Esophagus muscularis mucosa (tissue), 4 donors: ENCODE data around the gene CD84. TPM values are rescaled to one million over a fixed set of nuclear protein-coding genes. Genes with fewer than 3 reads are reported as not detected.
"Not testable (repeated sequence)": the region's sequence is repeated elsewhere in the genome, so short reads cannot be mapped to it uniquely, and the experiment has no call there.

ENCODE experiments used
- DNase-seq: peaks from one replicate; pipeline ENCODE4 v3.0.0-alpha.2; 2017; ENCODE audit errors: extremely low spot score
- H3K27ac ChIP-seq, 4 donors: fragments of 200-600 bp; sonication (generic); replicated peaks in 1 of 4; 1 replicate in 3 of 4; 2 replicates in 1 of 4; pipeline ENCODE4 v1.5.1; 2016 to 2019; ENCODE audit warnings: mild to moderate bottlenecking in 1 of 4
- H3K27me3 ChIP-seq, 4 donors: fragments of 200-600 bp; sonication (generic); one replicate each; pipeline versions ENCODE4 v1.5.1 to v1.6.0; 2016 to 2019
- H3K36me3 ChIP-seq, 4 donors: fragments of 200-600 bp; sonication (generic); one replicate each; pipeline ENCODE4 v1.5.1; 2016 to 2019
- H3K4me1 ChIP-seq, 4 donors: fragments of 200-600 bp; sonication (generic); one replicate each; pipeline ENCODE4 v1.5.1; 2016 to 2019
- H3K4me3 ChIP-seq, 4 donors: fragments of 200-600 bp; sonication (generic); 1 replicate in 2 of 4; 2 replicates in 2 of 4; pipeline ENCODE4 v1.5.1; 2016 to 2019; ENCODE audit warnings: mild to moderate bottlenecking in 4 of 4, moderate library complexity in 1 of 4
- H3K9me3 ChIP-seq, 4 donors: fragments of 200-600 bp; sonication (generic); 1 replicate in 3 of 4; 2 replicates in 1 of 4; pipeline ENCODE4 v1.5.1; 2016 to 2019
- EP300 ChIP-seq: sonication (generic); formaldehyde crosslinking; IDR thresholded peaks from one replicate; pipeline ENCODE4 v1.6.1; 2017; ENCODE audit warnings: antibody characterized with exemption
- POLR2A ChIP-seq: fragments of 450-650 bp; IDR thresholded peaks from one replicate; pipeline ENCODE4 v1.6.1; 2017; ENCODE audit warnings: antibody characterized with exemption, moderate library complexity, mild to moderate bottlenecking, low read depth
- POLR2AphosphoS5 ChIP-seq, 2 donors: sonication (generic); formaldehyde crosslinking; IDR thresholded peaks; one replicate each; pipeline ENCODE4 v1.6.1; 2017; ENCODE audit warnings: antibody characterized with exemption in 2 of 2
- WGBS: methylation state at CpG from one replicate; pipeline ENCODE4 v1.1.5; 2018; 5-methylcytosine and 5-hydroxymethylcytosine counted together
- intact Hi-C: fragments of 100-400 bp; cut with DNase I; formaldehyde crosslinking; loops from one replicate; pipeline ENCODE4 v1.15.1; 2023
- total RNA-seq, 4 donors: library from RNA; depleted of rRNA; stranded (reverse); fragments of >200 nt; gene quantifications; one replicate each; pipeline versions ENCODE4 v1.1.0 to v1.2.1, GENCODE V29; 2016
- TF ChIP-seq, protein P1 (sequence below), 3 experiments: fragments of 200-600 bp in 2 of 3; fragments of 450-650 bp in 1 of 3; sonication (generic) in 2 of 3; IDR thresholded peaks; one replicate each; pipeline ENCODE4 v1.5.1; 2017 to 2019; ENCODE audit warnings: antibody characterized with exemption in 3 of 3, mild to moderate bottlenecking in 2 of 3, moderate library complexity in 1 of 3

The CD84 gene
- total RNA-seq, 4 donors from 2014 or later = 2.7 to 7.3 (median 4.7) TPM

GRCh38 chr1:160567858-160568682 is 11.2 kb downstream of the CD84 start:
- TF ChIP-seq POLR2AphosphoS5 (IDR thresholded peaks at IDR 0.05) (no peak), EP300 (no peak), POLR2A (no peak)
- TF ChIP-seq, protein P1, sequence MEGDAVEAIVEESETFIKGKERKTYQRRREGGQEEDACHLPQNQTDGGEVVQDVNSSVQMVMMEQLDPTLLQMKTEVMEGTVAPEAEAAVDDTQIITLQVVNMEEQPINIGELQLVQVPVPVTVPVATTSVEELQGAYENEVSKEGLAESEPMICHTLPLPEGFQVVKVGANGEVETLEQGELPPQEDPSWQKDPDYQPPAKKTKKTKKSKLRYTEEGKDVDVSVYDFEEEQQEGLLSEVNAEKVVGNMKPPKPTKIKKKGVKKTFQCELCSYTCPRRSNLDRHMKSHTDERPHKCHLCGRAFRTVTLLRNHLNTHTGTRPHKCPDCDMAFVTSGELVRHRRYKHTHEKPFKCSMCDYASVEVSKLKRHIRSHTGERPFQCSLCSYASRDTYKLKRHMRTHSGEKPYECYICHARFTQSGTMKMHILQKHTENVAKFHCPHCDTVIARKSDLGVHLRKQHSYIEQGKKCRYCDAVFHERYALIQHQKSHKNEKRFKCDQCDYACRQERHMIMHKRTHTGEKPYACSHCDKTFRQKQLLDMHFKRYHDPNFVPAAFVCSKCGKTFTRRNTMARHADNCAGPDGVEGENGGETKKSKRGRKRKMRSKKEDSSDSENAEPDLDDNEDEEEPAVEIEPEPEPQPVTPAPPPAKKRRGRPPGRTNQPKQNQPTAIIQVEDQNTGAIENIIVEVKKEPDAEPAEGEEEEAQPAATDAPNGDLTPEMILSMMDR (IDR thresholded peaks at IDR 0.05) = no peak
- no peak for DNase-seq
- WGBS = 67% methylated on average over 8 of the region's 8 CpGs
- Histone ChIP-seq H3K9me3 (peaks cover 0 to 7% (median 1%) of the 10 kb centered on the region in 4 donors), H3K27me3 (no peaks in the 10 kb centered on the region), H3K36me3 (no peaks in the 10 kb centered on the region), H3K27ac (no peak overlapping the region), H3K4me3 (no peak overlapping the region), H3K4me1 (no peaks in the 10 kb centered on the region)
- intact Hi-C loops = no loop called here

GRCh38 chr1:160567341-160567740 is 12.0 kb downstream of the CD84 start:
- no peak for TF ChIP-seq EP300
- TF ChIP-seq, protein P1 (IDR thresholded peaks at IDR 0.05) = no peak
- Histone ChIP-seq H3K27ac (no peak overlapping the region), H3K4me3 (no peak overlapping the region), H3K9me3 (peaks cover 0 to 14% (median 4%) of the 10 kb centered on the region in 4 donors), H3K4me1 (no peaks in the 10 kb centered on the region), H3K36me3 (no peaks in the 10 kb centered on the region), H3K27me3 (no peaks in the 10 kb centered on the region)
- WGBS = 79% methylated on average over 5 of the region's 5 CpGs
- intact Hi-C loops = no loop called here
- no peak for DNase-seq

- peaks cover 0 to 14% (median 8%) of the 10 kb centered on the region in 4 donors for H3K9me3 ChIP-seq
- WGBS = 68% methylated on average over 4 of the region's 4 CpGs
- TF ChIP-seq POLR2A (no peak), POLR2AphosphoS5 (IDR thresholded peaks at IDR 0.05) (no peak), EP300 (no peak)
- intact Hi-C loops = no loop called here
- no peaks in the 10 kb centered on the region for H3K27me3 ChIP-seq
- no peak overlapping the region for H3K4me3 ChIP-seq
- no peaks in the 10 kb centered on the region for H3K4me1 ChIP-seq
- no peak overlapping the region for H3K27ac ChIP-seq
- no peaks in the 10 kb centered on the region for H3K36me3 ChIP-seq
- no peak for DNase-seq
Measured at GRCh38 chr1:160565564-160565963, 13.7 kb downstream of the CD84 start.

GRCh38 chr1:160563230-160563629 is 16.1 kb downstream of the CD84 start:
- H3K27me3 ChIP-seq, intact Hi-C loops, H3K4me3 ChIP-seq, H3K4me1 ChIP-seq, DNase-seq, H3K27ac ChIP-seq, H3K36me3 ChIP-seq: not testable (repeated sequence)
- WGBS = 78% methylated on average over 1 of the region's 1 CpG
- H3K9me3 ChIP-seq = peaks cover 0 to 15% (median 10%) of the 10 kb centered on the region in 4 donors

DNA sequence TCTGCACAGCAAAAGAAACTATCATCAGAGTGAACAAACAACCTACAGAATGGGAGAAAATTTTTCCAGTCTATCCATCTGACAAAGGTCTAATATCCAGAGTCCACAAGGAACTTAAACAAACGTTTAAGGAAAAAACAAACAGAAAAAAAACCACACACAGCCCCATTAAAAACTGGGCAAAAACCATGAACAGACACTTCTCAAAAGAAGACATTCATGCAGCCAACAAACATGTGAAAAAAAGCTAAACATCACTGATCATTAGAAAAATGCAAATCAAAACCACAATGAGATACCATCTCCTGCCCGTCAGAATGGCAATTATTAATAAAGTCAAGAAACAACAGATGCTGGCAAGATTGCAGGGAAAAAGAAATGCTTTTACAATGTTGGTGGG is 16.6 kb downstream of the CD84 start:
- H3K27ac ChIP-seq, H3K27me3 ChIP-seq, intact Hi-C loops, H3K36me3 ChIP-seq, H3K4me1 ChIP-seq, H3K4me3 ChIP-seq, DNase-seq: not testable (repeated sequence)
- peaks cover 0 to 15% (median 10%) of the 10 kb centered on the region in 4 donors for H3K9me3 ChIP-seq
- 86% methylated on average over 2 of the region's 2 CpGs for WGBS

DNA sequence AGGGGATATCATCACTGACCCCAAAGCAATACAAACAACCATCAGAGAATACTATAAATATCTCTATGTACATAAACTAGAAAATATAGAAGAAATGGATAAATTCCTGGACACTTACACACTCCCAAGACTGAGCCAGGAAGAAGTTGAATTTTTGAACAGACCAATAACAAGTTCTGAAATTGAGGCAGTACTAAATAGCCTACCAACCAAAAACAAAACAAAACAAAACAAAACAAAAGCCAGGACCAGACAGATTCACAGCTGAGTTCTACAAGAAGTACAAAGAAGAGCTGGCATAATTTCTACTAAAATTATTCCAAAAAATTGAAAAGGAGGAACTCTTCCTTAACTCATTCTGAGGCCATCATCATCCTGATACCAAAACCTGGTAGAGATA is 18.5 kb downstream of the CD84 start:
- Histone ChIP-seq H3K4me3 (no peak overlapping the region), H3K36me3 (no peaks in the 10 kb centered on the region), H3K27ac (no peak overlapping the region), H3K4me1 (no peaks in the 10 kb centered on the region), H3K9me3 (peaks cover 0 to 15% (median 10%) of the 10 kb centered on the region in 4 donors), H3K27me3 (no peaks in the 10 kb centered on the region)
- TF ChIP-seq EP300 (no peak), POLR2AphosphoS5 (IDR thresholded peaks at IDR 0.05) (no peak), POLR2A (no peak)
- TF ChIP-seq, protein P1 (IDR thresholded peaks at IDR 0.05) = no peak
- intact Hi-C loops = no loop called here
- DNase-seq = no peak
